ENCODE measurements around the gene RGS12.

- TF ChIP-seq, protein P1, sequence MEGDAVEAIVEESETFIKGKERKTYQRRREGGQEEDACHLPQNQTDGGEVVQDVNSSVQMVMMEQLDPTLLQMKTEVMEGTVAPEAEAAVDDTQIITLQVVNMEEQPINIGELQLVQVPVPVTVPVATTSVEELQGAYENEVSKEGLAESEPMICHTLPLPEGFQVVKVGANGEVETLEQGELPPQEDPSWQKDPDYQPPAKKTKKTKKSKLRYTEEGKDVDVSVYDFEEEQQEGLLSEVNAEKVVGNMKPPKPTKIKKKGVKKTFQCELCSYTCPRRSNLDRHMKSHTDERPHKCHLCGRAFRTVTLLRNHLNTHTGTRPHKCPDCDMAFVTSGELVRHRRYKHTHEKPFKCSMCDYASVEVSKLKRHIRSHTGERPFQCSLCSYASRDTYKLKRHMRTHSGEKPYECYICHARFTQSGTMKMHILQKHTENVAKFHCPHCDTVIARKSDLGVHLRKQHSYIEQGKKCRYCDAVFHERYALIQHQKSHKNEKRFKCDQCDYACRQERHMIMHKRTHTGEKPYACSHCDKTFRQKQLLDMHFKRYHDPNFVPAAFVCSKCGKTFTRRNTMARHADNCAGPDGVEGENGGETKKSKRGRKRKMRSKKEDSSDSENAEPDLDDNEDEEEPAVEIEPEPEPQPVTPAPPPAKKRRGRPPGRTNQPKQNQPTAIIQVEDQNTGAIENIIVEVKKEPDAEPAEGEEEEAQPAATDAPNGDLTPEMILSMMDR (IDR thresholded peaks at IDR 0.05; ENCODE audit: low read length): no peak
- TF ChIP-seq EZH2 (IDR thresholded peaks at IDR 0.05; ENCODE audit: borderline replicate concordance, low read length): no peak
These were observed 7.9 kb upstream of the RGS12 start for GRCh38 chr4:3284734-3285557.

Data from OCI-LY1 (cell line).